NOMO-1 treated with DMSO at 0.1 percent for 48 hours (cell line): ENCODE measurements around the gene GRIN2A.

ENCODE experiments used
- DNase-seq: peaks from one replicate; lab custom pipeline; 2025; ENCODE audit not compliant: unreplicated experiment; lab: John Stamatoyannopoulos, UW

The GRIN2A gene

GRCh38 chr16:10182222-10183053 is at the start of gene GRIN2A:
TSS of gene GRIN2A (minus strand) at chr16:10182428. CDS start at chr16:10180411, 2,017 bp downstream.
- no peak for DNase-seq

- DNase-seq: no peak
Observed at GRCh38 chr16:10231563-10231962, 49.3 kb upstream of the GRIN2A start.

GRCh38 chr16:10228779-10229178 is 46.6 kb upstream of the GRIN2A start:
- no peak for DNase-seq

- DNase-seq: no peak
Observed at GRCh38 chr16:10226987-10227306, 44.7 kb upstream of the GRIN2A start.

- DNase-seq: no peak
Observed at GRCh38 chr16:10226141-10226986, 44.1 kb upstream of the GRIN2A start.

- no peak for DNase-seq
Observed at GRCh38 chr16:10225653-10226052, 43.4 kb upstream of the GRIN2A start.

GRCh38 chr16:10224850-10225249 is 42.6 kb upstream of the GRIN2A start:
- no peak for DNase-seq

- no peak for DNase-seq
Observed at GRCh38 chr16:10220942-10221341, 38.7 kb upstream of the GRIN2A start.

- DNase-seq: no peak
Observed at GRCh38 chr16:10219742-10220141, 37.5 kb upstream of the GRIN2A start.

GRCh38 chr16:10218490-10219206 is 36.4 kb upstream of the GRIN2A start:
- no peak for DNase-seq

- no peak for DNase-seq
Observed at GRCh38 chr16:10213748-10214147, 31.5 kb upstream of the GRIN2A start.

- no peak for DNase-seq
Observed at GRCh38 chr16:10210944-10211343, 28.7 kb upstream of the GRIN2A start.

GRCh38 chr16:10206865-10207264 is 24.6 kb upstream of the GRIN2A start:
- DNase-seq: no peak

- DNase-seq: no peak
Observed at GRCh38 chr16:10206215-10206614, 24.0 kb upstream of the GRIN2A start.

- no peak for DNase-seq
Observed at GRCh38 chr16:10205688-10206087, 23.5 kb upstream of the GRIN2A start.

GRCh38 chr16:10202649-10203048 is 20.4 kb upstream of the GRIN2A start:
- no peak for DNase-seq

GRCh38 chr16:10200637-10201586 is 18.7 kb upstream of the GRIN2A start:
- no peak for DNase-seq

GRCh38 chr16:10196999-10197398 is 14.8 kb upstream of the GRIN2A start:
- no peak for DNase-seq

- no peak for DNase-seq
Observed at GRCh38 chr16:10191096-10191495, 8.9 kb upstream of the GRIN2A start.

GRCh38 chr16:10189861-10190390 is 7.7 kb upstream of the GRIN2A start:
- DNase-seq: no peak
